Raji (cell line): ENCODE data around the gene TIMM13.

Experiments used
- POLR2A ChIP-seq: IDR thresholded peaks from 2 replicates; pipeline ENCODE4 v1.6.1; 2011; ENCODE audit warnings: low read depth, low read length, control low read depth; ENCODE audit not compliant: insufficient read depth

TIMM13 gene

GRCh38 chr19:2440515-2440914 lies 13.1 kb upstream of the TIMM13 start:
- TF ChIP-seq POLR2A, result no peak

GRCh38 chr19:2438178-2438577 lies 10.8 kb upstream of the TIMM13 start:
- TF ChIP-seq POLR2A, result no peak

- TF ChIP-seq POLR2A, result no peak
Measured at GRCh38 chr19:2436926-2437325, 9.5 kb upstream of the TIMM13 start.

- TF ChIP-seq POLR2A, result no peak
Measured at GRCh38 chr19:2436384-2436783, 9.0 kb upstream of the TIMM13 start.

GRCh38 chr19:2434721-2435265 lies 7.4 kb upstream of the TIMM13 start:
- TF ChIP-seq POLR2A, result no peak

- TF ChIP-seq POLR2A, result no peak
Measured at GRCh38 chr19:2434267-2434666, 6.9 kb upstream of the TIMM13 start.

GRCh38 chr19:2433854-2434253 lies 6.5 kb upstream of the TIMM13 start:
- TF ChIP-seq POLR2A, result no peak

- no peak for TF ChIP-seq POLR2A
Measured at GRCh38 chr19:2432131-2432848, 4.9 kb upstream of the TIMM13 start.

- TF ChIP-seq POLR2A, result no peak
Measured at GRCh38 chr19:2431318-2432055, 4.1 kb upstream of the TIMM13 start.

GRCh38 chr19:2429917-2430535 lies 2.6 kb upstream of the TIMM13 start:
- no peak for TF ChIP-seq POLR2A

- TF ChIP-seq POLR2A, result no peak
Measured at GRCh38 chr19:2428756-2429711, 1.6 kb upstream of the TIMM13 start.

GRCh38 chr19:2428321-2428690 lies 920 bp upstream of the TIMM13 start:
- no peak for TF ChIP-seq POLR2A

- TF ChIP-seq POLR2A, result no peak; the same call in none of the 2 replicates
Measured at GRCh38 chr19:2426611-2427428, 566 bp downstream of the TIMM13 start.

GRCh38 chr19:2425622-2426581 lies 1.5 kb downstream of the TIMM13 start:
- no peak for TF ChIP-seq POLR2A
